GM23338 (cell line): ENCODE measurements around the gene GGNBP2. TPM values are rescaled to one million over a fixed set of nuclear protein-coding genes. Genes with fewer than 3 reads are reported as not detected.

Source experiments
- ATAC-seq: fragments of 200-7000 bp; cut with Tn5 transposase; 3 replicates; pipeline ENCODE4 v1.9.1; 2020
- DNase-seq: peaks from one replicate; pipeline ENCODE4 v3.0.0-alpha.2; 2015; ENCODE audit warnings: low spot score
- H2AFZ ChIP-seq: fragments of 200-600 bp; sonication (generic); 2 replicates; pipeline ENCODE4 v1.8.0; 2016; ENCODE audit warnings: antibody characterized with exemption, mild to moderate bottlenecking, moderate library complexity
- H3F3A ChIP-seq: fragments of 200-600 bp; sonication (generic); replicated peaks from 2 replicates; pipeline ENCODE4 v1.8.0; 2017; ENCODE audit warnings: antibody characterized with exemption, mixed run types, low read depth
- H3K27ac ChIP-seq: fragments of 200-600 bp; sonication (generic); 2 replicates; pipeline ENCODE4 v1.6.1; 2016; ENCODE audit warnings: low read depth
- H3K27me3 ChIP-seq: fragments of 200-600 bp; sonication (generic); 2 replicates; pipeline ENCODE4 v1.8.0; 2016; ENCODE audit warnings: mild to moderate bottlenecking, mixed run types, moderate library complexity; ENCODE audit not compliant: insufficient read depth
- H3K36me3 ChIP-seq: fragments of 200-600 bp; sonication (generic); 2 replicates; pipeline ENCODE4 v1.8.0; 2016; ENCODE audit warnings: mild to moderate bottlenecking; ENCODE audit not compliant: insufficient read depth
- H3K4me1 ChIP-seq: fragments of 200-600 bp; sonication (generic); 2 replicates; pipeline ENCODE4 v1.8.0; 2016; ENCODE audit warnings: mild to moderate bottlenecking, moderate library complexity; ENCODE audit not compliant: insufficient read depth
- H3K4me2 ChIP-seq: fragments of 200-600 bp; sonication (generic); 2 replicates; pipeline ENCODE4 v1.7.1; 2017; ENCODE audit warnings: mixed run types
- H3K4me3 ChIP-seq: fragments of 200-600 bp; sonication (generic); 2 replicates; pipeline ENCODE4 v1.6.1; 2016; ENCODE audit warnings: mixed run types
- H3K79me2 ChIP-seq: fragments of 200-600 bp; sonication (generic); replicated peaks from 2 replicates; pipeline ENCODE4 v1.8.0; 2017; ENCODE audit warnings: mild to moderate bottlenecking; ENCODE audit not compliant: insufficient read depth
- H3K9me2 ChIP-seq: fragments of 200-600 bp; sonication (generic); 2 replicates; pipeline ENCODE4 v1.8.0; 2017; ENCODE audit not compliant: insufficient read depth
- H4K20me1 ChIP-seq: fragments of 200-600 bp; sonication (generic); replicated peaks from 2 replicates; pipeline ENCODE4 v1.8.0; 2017; ENCODE audit warnings: mild to moderate bottlenecking; ENCODE audit not compliant: insufficient read depth
- H3K27ac Mint-ChIP-seq: 2 replicates; pipeline ENCODE4 v1.8.0; 2020; ENCODE audit warnings: inconsistent platforms, mild to moderate bottlenecking, moderate library complexity, mixed read lengths
- H3K27me3 Mint-ChIP-seq: 3 replicates; pipeline ENCODE4 v1.8.0; 2022; ENCODE audit warnings: low read depth, mild to moderate bottlenecking, moderate library complexity, mixed read lengths, inconsistent platforms; ENCODE audit not compliant: insufficient read depth, poor library complexity
- H3K36me3 Mint-ChIP-seq: 3 replicates; pipeline ENCODE4 v1.8.0; 2021; ENCODE audit warnings: low read depth, mild to moderate bottlenecking, inconsistent platforms, moderate library complexity, mixed read lengths
- H3K4me1 Mint-ChIP-seq: 3 replicates; pipeline ENCODE4 v1.8.0; 2020; ENCODE audit warnings: mild to moderate bottlenecking, inconsistent platforms, mixed read lengths
- H3K4me3 Mint-ChIP-seq: 3 replicates; pipeline ENCODE4 v1.8.0; 2021; ENCODE audit warnings: moderate library complexity, mild to moderate bottlenecking, inconsistent platforms, mixed read lengths
- H3K9me3 Mint-ChIP-seq: 3 replicates; pipeline ENCODE4 v1.8.0; 2020; ENCODE audit warnings: moderate library complexity, mild to moderate bottlenecking, inconsistent platforms, mixed read lengths
- CREB1 ChIP-seq: fragments of 250-450 bp; sonication (Bioruptor Pico); IDR thresholded peaks from 2 replicates; pipeline ENCODE4 v1.5.0; 2020; ENCODE audit warnings: low read depth, mild to moderate bottlenecking, moderate library complexity
- ETS1 ChIP-seq: IDR thresholded peaks from 2 replicates; pipeline ENCODE4 v1.6.1; 2016; ENCODE audit warnings: antibody characterized with exemption
- EZH2 ChIP-seq: fragments of 200-600 bp; sonication (generic); IDR thresholded peaks from one replicate; pipeline ENCODE4 v1.8.0; 2017; ENCODE audit warnings: antibody characterized with exemption, mild to moderate bottlenecking, low read depth; ENCODE audit not compliant: unreplicated experiment
- EZH2phosphoT487 ChIP-seq: fragments of 200-600 bp; sonication (generic); IDR thresholded peaks from one replicate; pipeline ENCODE4 v1.8.1; 2018; ENCODE audit warnings: antibody characterized with exemption; ENCODE audit not compliant: unreplicated experiment
- NANOG ChIP-seq: IDR thresholded peaks from 2 replicates; pipeline ENCODE4 v1.6.1; 2016; ENCODE audit warnings: antibody characterized with exemption, borderline replicate concordance
- POLR2AphosphoS5 ChIP-seq: IDR thresholded peaks from 2 replicates; pipeline ENCODE4 v1.6.1; 2016; ENCODE audit warnings: antibody characterized with exemption, low read depth
- REST ChIP-seq: IDR thresholded peaks from one replicate; pipeline ENCODE4 v1.6.1; 2018; ENCODE audit warnings: antibody characterized with exemption; ENCODE audit not compliant: unreplicated experiment
- STAT1 ChIP-seq: IDR thresholded peaks from one replicate; pipeline ENCODE4 v1.6.1; 2016; ENCODE audit warnings: antibody characterized with exemption; ENCODE audit not compliant: unreplicated experiment
- ZNF114 ChIP-seq: fragments of 250-450 bp; sonication (Bioruptor Pico); IDR thresholded peaks from 2 replicates; pipeline ENCODE4 v1.5.0; 2020; ENCODE audit warnings: mild to moderate bottlenecking, moderate library complexity
- ZNF331 ChIP-seq: fragments of 250-450 bp; sonication (Bioruptor Pico); IDR thresholded peaks from 2 replicates; pipeline ENCODE4 v1.5.0; 2020; ENCODE audit warnings: low read depth, mild to moderate bottlenecking, moderate library complexity
- polyA plus RNA-seq: library from polyadenylated mRNA; unstranded; fragments of >200 nt; fragmentation: Nextera tagmentation; extraction: Ambion mirVana; gene quantifications from 2 replicates; pipeline ENCODE4 v1.2.1, GENCODE V29; 2016
- total RNA-seq: library from RNA; depleted of rRNA; stranded (reverse); fragments of >200 nt; shearing (Covaris generic); gene quantifications from 2 replicates; pipeline ENCODE4 v1.2.3, GENCODE V29; 2014
- TF ChIP-seq, protein P1 (sequence below), 2 experiments: fragments of 200-600 bp in 1 of 2; sonication (generic) in 1 of 2; conservative IDR thresholded peaks; 2 replicates each; pipeline versions ENCODE4 v1.5.1 to v1.6.1; 2016 to 2017; ENCODE audit warnings: antibody characterized with exemption in 2 of 2, low read depth in 2 of 2, mild to moderate bottlenecking in 2 of 2, moderate library complexity in 1 of 2

The GGNBP2 gene
- total and polyA plus RNA-seq, 2 experiments from 2014 or later, result 40.7 to 41.2 TPM

- TF ChIP-seq, protein P1, sequence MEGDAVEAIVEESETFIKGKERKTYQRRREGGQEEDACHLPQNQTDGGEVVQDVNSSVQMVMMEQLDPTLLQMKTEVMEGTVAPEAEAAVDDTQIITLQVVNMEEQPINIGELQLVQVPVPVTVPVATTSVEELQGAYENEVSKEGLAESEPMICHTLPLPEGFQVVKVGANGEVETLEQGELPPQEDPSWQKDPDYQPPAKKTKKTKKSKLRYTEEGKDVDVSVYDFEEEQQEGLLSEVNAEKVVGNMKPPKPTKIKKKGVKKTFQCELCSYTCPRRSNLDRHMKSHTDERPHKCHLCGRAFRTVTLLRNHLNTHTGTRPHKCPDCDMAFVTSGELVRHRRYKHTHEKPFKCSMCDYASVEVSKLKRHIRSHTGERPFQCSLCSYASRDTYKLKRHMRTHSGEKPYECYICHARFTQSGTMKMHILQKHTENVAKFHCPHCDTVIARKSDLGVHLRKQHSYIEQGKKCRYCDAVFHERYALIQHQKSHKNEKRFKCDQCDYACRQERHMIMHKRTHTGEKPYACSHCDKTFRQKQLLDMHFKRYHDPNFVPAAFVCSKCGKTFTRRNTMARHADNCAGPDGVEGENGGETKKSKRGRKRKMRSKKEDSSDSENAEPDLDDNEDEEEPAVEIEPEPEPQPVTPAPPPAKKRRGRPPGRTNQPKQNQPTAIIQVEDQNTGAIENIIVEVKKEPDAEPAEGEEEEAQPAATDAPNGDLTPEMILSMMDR (conservative IDR thresholded peaks at IDR 0.05; ENCODE audit: low read depth in 2 of 2), result no peak
- TF ChIP-seq EZH2, result no peak
Measured at GRCh38 chr17:36514856-36515255, 29.9 kb upstream of the GGNBP2 start (continued).

GRCh38 chr17:36515837-36516236, 28.9 kb upstream of the GGNBP2 start:
- DNase-seq, result no peak
- Mint-ChIP-seq H3K36me3 (peaks cover 93% of the 10 kb centered on the region), H3K9me3 (no peaks in the 10 kb centered on the region)

DNA sequence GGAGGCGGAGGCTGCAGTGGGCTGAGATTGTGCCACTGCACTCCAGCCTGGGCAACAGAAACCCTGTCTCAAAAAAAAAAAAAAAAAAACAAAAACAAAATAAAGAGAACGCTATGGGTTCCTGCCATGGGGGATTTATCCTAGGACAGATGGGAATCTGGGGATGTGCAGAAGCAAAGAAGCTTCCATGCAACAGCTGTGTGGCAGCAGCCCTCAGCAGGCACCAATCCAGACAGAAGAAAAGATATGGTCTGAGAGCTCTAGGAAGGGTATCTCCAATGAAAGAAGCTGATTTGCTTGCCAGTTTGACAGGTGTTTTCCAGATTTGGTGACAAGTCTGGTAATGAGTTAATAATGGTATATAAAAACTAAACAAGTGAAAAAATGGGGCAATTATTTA, 21.6 kb upstream of the GGNBP2 start:
- H3K4me3 Mint-ChIP-seq, result no peak overlapping the region
- no peak overlapping the region for H3K4me3 ChIP-seq
- H3K36me3 Mint-ChIP-seq, result peaks cover 85% of the 10 kb centered on the region
- H3K27ac Mint-ChIP-seq, result no peak overlapping the region
- H3F3A ChIP-seq, result no peaks in the 10 kb centered on the region; the same call in none of the 2 replicates
- H3K4me1 ChIP-seq, result no peaks in the 10 kb centered on the region
- H3K4me1 Mint-ChIP-seq, result no peaks in the 10 kb centered on the region
- DNase-seq (no peak), ATAC-seq (no peak)
- no peak overlapping the region for H2AFZ ChIP-seq
- no peak overlapping the region for H3K4me2 ChIP-seq
- H3K27me3 Mint-ChIP-seq, result peaks cover 2% of the 10 kb centered on the region
- H3K9me2 ChIP-seq, result no peaks in the 10 kb centered on the region
- H4K20me1 ChIP-seq, result peaks cover 35% of the 10 kb centered on the region
- H3K79me2 ChIP-seq, result no peaks in the 10 kb centered on the region
- H3K27ac ChIP-seq, result no peak overlapping the region
- H3K36me3 ChIP-seq, result peaks cover 56% of the 10 kb centered on the region
- no peaks in the 10 kb centered on the region for H3K9me3 Mint-ChIP-seq
- H3K27me3 ChIP-seq, result no peaks in the 10 kb centered on the region
- TF ChIP-seq ZNF114 (CRISPR knock-in tag) (no peak), REST (no peak), ETS1 (no peak), CREB1 (CRISPR knock-in tag) (no peak), ZNF331 (no peak), STAT1 (no peak), POLR2AphosphoS5 (no peak), EZH2 (no peak), EZH2phosphoT487 (no peak)
- TF ChIP-seq, protein P1 (conservative IDR thresholded peaks at IDR 0.05; ENCODE audit: low read depth in 2 of 2), result no peak

More at GRCh38 chr17:36515837-36516236, 28.9 kb upstream of the GGNBP2 start:
- no peak overlapping the region for H2AFZ ChIP-seq
- H3K9me2 ChIP-seq, result no peaks in the 10 kb centered on the region
- H3K79me2 ChIP-seq, result no peaks in the 10 kb centered on the region
- no peak for ATAC-seq
- H3K4me2 ChIP-seq, result no peak overlapping the region
- TF ChIP-seq POLR2AphosphoS5, result no peak
- TF ChIP-seq NANOG, result no peak
- no peak for TF ChIP-seq ETS1
- H3K4me1 ChIP-seq, result no peaks in the 10 kb centered on the region
- no peaks in the 10 kb centered on the region for H3K4me1 Mint-ChIP-seq
- peaks cover 22% of the 10 kb centered on the region for H3K36me3 ChIP-seq
- no peak overlapping the region for H3K4me3 Mint-ChIP-seq
- H3K4me3 ChIP-seq, result no peak overlapping the region
- no peak overlapping the region for H3K27ac ChIP-seq
- H3K27me3 Mint-ChIP-seq, result peaks cover 7% of the 10 kb centered on the region
- H3F3A ChIP-seq, result no peaks in the 10 kb centered on the region; the same call in 1 of the 2 replicates
- H3K27me3 ChIP-seq, result no peaks in the 10 kb centered on the region
- H4K20me1 ChIP-seq, result peaks cover 13% of the 10 kb centered on the region
- no peak overlapping the region for H3K27ac Mint-ChIP-seq
